NCI-H2227 (cell line): Measurements from ENCODE around the gene GCG.

Source experiments
- DNase-seq: peaks from one replicate; lab custom pipeline; 2025; ENCODE audit not compliant: unreplicated experiment; lab: John Stamatoyannopoulos, UW

The GCG gene

GRCh38 chr2:162153608-162154224, 1.7 kb upstream of the GCG start:
- DNase-seq = peak; percentile 77

DNA sequence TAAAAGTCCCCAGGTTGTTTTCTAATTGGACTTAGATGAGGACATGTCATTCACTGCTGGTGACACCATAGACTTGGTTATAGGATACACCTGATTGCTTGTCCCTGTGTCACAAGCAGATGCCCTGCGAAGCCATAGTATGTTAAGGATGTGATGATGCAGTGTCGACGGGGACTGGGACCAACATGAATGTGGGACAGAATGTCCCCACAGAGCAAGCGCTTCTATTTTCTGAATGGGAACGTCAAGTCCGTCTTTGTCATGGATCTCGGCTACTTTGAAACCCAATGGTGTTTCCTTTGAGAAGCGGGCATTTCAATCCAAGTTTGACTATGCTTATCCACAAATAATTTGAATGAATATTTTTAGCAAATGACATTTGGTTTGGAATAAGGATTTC, 2.1 kb downstream of the GCG start:
- no peak for DNase-seq

DNA sequence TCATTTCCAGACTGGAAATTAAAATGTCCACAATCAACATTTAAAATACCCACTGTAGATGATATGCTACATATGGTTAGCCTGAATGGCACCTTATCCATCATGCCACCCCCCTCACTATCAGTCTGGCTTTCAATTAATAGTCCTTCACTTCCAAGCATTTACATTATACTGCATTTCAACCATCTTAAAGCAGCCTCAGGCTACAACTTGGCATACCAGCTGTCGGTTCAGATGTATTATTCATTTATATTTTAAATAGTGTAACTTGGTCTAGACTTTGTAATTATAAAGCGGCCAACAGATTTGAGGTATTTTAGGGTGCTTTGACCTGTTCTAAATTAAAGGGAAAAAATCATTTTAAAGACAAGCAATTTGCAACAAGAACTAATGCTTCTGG, 2.6 kb downstream of the GCG start:
- DNase-seq = no peak

- no peak for DNase-seq
Observed at GRCh38 chr2:162148956-162149355, 3.1 kb downstream of the GCG start.

- no peak for DNase-seq
Observed at GRCh38 chr2:162143969-162144368, 8.1 kb downstream of the GCG start.

DNA sequence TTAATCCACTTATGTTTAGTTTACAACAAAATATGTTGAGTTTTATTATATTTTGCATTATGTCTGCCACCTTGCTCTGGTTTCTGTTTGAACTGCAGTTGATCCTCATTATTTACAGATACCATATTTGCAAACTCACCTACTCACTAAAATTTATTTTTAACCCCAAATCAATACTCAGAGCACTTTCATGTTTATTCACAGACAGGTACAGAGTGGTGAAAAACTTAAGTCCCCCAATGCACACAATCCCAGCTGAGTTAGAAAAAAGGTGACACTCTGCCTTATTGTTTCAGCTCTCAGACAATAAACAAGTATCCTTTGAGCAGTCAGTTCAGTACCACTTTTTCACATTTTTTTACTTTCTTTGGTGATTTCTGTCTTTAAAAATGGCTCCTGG, 13.7 kb downstream of the GCG start:
- DNase-seq = no peak

DNA sequence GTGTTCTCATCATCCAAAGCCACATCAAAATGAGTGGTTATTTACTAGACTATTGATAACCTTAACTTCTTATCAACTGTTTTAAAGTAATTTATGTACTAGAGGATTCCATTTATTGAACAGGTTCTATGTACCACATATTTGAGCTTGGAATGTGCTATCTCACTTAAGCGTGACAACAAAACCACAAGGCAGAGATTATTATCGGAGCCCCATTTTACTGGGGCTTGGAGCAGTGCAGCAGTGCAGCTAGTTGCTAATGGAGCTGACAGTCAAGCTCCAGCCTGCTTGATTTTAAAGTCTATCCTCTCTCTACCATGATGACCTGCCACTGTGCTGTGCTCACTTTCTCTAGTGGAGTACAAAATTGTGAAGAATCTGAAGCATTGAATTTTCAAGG, 24.6 kb downstream of the GCG start:
- no peak for DNase-seq

DNA sequence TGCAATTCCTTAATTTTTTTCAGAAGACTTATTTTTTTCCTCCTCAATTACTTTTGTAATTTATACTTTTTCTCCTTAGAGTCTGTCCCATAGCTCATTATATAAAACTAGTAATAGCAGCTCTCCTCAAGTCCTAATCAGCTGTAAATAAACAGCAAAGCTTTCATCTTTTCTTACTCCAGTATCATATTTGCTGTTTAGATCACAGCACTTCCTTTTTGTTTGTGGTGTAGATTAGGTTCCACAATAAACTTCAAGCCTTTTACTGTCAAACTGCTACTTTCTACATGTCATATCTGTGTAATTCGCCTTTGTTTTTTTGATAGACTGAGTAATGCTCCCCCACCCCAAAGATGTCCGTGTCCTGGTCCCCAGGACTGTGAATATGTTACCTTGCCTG, 25.5 kb downstream of the GCG start:
- no peak for DNase-seq

- DNase-seq = no peak
Observed at GRCh38 chr2:162126111-162126519, 25.9 kb downstream of the GCG start.

- DNase-seq = no peak
Observed at GRCh38 chr2:162125138-162125537, 26.9 kb downstream of the GCG start.

GRCh38 chr2:162123806-162124758, 28.0 kb downstream of the GCG start:
- DNase-seq = peak; percentile 85

DNA sequence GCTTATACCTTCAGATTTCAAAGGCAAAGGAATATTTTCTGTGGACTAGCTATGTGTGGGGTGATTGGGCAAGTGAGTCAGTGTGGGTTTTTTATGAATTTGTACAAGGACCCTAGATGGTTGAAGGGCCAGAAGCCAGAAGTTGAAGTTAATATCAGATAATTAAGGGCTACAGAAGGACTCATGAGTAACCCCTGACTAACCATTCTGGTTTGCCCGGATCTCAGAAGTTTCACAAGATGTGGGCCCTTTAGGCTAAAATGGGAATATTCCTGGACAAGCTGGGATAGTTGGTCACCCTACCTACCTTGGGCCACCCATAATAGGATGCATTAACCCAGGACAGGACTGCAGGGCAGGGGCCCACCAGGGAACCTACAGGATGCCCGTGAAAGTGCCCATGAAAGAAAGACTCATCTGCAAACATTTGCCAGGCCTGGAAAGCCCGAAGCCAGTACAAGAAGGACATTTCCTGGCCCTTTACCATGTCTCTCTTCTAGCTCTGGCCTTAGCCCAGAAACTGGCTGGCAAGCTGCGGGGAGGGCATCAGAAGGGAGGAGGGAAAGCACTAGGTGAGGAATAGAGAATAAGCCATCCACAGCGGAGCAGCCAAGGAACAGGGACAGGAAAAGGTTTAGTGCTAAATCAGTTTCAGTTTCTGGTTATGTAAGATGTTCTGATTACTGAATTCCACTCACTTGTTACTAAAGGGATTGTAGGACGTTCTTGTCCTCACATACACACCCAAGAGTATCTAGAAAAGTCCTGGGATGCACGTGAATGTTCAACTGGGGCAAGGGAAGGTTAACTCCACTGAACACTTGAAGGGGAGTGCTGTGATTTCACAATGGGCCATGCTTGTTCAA, 33.6 kb downstream of the GCG start:
- no peak for DNase-seq

- DNase-seq = no peak
Observed at GRCh38 chr2:162116352-162116751, 35.7 kb downstream of the GCG start.

GRCh38 chr2:162115076-162115475, 37.0 kb downstream of the GCG start:
- no peak for DNase-seq

GRCh38 chr2:162114271-162114670, 37.8 kb downstream of the GCG start:
- DNase-seq = no peak

GRCh38 chr2:162113776-162114168, 38.3 kb downstream of the GCG start:
- DNase-seq = no peak

- no peak for DNase-seq
Observed at GRCh38 chr2:162113088-162113775, 38.8 kb downstream of the GCG start.

DNA sequence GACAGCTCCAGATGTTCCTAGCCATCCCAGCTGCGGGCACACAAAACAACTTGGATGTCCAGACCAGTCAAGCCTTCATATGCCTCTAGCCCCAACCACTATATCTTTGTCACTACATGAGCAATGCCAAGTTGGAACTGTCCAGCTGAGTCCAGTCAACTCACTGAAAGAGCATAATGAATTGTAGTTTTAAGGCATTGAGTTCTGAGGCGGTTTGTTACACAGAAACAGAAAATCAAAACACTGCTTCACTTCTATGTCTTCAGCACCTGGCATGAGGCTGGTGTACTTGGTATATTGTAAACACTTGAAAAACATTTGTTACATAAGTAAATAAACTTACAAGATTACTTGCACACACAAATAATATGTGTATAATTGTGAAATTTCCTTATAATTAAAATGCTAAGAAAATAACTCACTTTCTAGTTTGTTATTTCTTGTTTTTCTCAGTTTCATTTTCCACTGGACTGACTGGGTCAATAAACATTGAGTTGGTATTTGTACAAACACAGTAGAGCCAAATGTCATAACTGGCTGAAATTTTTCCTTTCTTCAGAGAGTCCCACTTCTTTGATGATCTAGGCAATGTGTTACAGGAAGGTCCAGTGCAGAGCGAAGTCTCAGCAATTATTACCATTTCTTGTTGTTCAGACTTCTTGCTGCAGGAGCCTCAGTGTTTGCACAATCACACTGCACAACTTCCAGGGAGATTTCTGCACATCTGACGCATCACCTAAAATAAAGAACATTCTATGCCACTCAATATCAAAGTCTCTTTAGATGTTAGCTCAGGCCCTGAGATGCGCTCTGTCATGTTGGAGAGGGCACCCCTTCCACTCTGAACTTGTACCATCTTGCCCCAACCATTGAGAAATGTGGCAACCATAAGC, 39.8 kb downstream of the GCG start:
- DNase-seq = no peak

DNA sequence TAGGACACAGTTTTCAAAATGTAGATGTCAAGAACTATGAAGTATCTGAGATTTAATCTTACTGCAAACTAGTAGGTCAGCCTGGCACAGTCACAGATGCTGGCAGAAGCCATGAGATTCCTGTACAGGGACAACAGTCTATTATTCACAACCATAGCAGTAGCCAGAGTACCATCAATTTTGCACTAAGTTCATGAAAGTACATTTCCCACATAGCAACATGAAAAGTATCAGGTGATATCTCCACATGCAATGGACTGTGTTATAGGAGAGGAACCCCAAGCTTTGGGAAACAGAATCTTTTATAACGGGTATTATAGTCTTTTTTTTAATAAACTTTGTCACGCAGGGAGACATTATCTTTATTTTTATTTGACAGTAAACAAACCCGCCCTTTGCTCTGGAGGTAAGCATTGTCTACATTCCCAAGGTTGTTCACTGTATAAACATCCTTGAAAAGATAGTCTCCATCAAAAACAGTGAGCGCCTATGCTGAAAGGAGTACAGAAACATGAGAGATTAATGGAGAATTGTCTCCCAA, 44.6 kb downstream of the GCG start:
- no peak for DNase-seq

DNA sequence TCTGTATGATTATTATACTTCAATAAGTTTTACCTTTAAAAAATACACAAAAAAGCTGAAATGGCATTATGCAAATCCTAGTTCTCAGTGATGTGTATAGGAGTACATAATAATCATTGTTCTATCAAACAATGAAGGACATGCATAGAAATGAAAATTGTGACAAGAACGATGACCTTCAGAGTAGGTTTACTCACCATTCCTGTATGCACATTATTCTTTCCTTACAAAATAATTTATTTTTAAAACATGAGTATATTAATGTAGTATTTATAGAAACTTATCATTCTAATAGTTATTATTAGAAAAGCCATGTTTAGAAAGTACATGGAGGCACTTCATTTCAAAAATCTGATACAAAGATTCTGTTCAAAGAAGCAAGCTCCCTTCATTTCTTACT, 45.3 kb downstream of the GCG start:
- no peak for DNase-seq
